ENCODE results near the gene NLK. TPM values are rescaled to one million over a fixed set of nuclear protein-coding genes. Genes with fewer than 3 reads are reported as not detected.

The NLK gene
- total RNA-seq, 1 experiment from 2014 or later: 31.8 TPM

DNA sequence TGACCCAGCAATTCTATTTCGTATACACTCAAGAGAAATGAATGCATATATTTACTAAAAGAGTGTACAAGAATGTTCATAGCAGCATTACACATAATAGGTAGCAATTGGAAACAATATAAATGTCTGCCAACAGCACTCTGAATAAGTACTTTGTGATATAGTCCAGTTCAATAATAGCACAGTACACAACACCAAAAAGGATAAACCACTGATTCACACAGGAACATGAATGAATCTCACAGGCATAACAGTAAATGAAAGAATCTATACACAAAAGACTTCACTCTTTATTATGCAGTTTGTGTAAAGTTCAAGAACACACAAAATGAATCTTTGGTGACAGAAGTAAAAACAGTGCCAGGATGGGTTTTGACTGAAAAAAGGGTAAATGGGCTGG lies 86.3 kb downstream of the NLK start:
- no peaks in the 10 kb centered on the region for H3K79me1 ChIP-seq (ENCODE audit: insufficient read depth, low read depth, low read length, poor library complexity, severe bottlenecking)
- H3K4me1 ChIP-seq (ENCODE audit: insufficient read depth, low read length): no peaks in the 10 kb centered on the region
- H3K56ac ChIP-seq (ENCODE audit: insufficient read length, low read depth, low read length): no peak overlapping the region
- H3K27me3 ChIP-seq (ENCODE audit: insufficient read depth, low read length): no peaks in the 10 kb centered on the region
- TF ChIP-seq, protein P1, sequence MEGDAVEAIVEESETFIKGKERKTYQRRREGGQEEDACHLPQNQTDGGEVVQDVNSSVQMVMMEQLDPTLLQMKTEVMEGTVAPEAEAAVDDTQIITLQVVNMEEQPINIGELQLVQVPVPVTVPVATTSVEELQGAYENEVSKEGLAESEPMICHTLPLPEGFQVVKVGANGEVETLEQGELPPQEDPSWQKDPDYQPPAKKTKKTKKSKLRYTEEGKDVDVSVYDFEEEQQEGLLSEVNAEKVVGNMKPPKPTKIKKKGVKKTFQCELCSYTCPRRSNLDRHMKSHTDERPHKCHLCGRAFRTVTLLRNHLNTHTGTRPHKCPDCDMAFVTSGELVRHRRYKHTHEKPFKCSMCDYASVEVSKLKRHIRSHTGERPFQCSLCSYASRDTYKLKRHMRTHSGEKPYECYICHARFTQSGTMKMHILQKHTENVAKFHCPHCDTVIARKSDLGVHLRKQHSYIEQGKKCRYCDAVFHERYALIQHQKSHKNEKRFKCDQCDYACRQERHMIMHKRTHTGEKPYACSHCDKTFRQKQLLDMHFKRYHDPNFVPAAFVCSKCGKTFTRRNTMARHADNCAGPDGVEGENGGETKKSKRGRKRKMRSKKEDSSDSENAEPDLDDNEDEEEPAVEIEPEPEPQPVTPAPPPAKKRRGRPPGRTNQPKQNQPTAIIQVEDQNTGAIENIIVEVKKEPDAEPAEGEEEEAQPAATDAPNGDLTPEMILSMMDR (conservative IDR thresholded peaks at IDR 0.05): no peak
- H3K27me3 Mint-ChIP-seq (ENCODE audit: low read depth): no peaks in the 10 kb centered on the region
- no peak overlapping the region for H3K4me3 Mint-ChIP-seq
- H4K8ac ChIP-seq (replicated peaks; ENCODE audit: insufficient read length, low read depth, low read length): no peak overlapping the region
- no peak overlapping the region for H2BK20ac ChIP-seq (ENCODE audit: low read depth, low read length, poor library complexity, severe bottlenecking)
- no peak overlapping the region for H3K14ac ChIP-seq (ENCODE audit: insufficient read depth, low read length)
- H3K9ac ChIP-seq (ENCODE audit: extremely low read depth, insufficient read length, low read length): no peak overlapping the region
- H2AK5ac ChIP-seq (ENCODE audit: insufficient read length, low read length): no peak overlapping the region
- no peaks in the 10 kb centered on the region for H3K23me2 ChIP-seq (ENCODE audit: insufficient read length, low read depth, low read length, poor library complexity, severe bottlenecking)
- H4K20me1 ChIP-seq (ENCODE audit: control insufficient read depth, insufficient read depth, insufficient read length): no peaks in the 10 kb centered on the region
- no peak overlapping the region for H3K4ac ChIP-seq (ENCODE audit: low read depth, low read length)
- H3K9me3 ChIP-seq (ENCODE audit: control insufficient read depth, low read depth, low read length): no peaks in the 10 kb centered on the region
- H3K4me2 ChIP-seq (ENCODE audit: insufficient read depth, insufficient read length, low read length): no peak overlapping the region
- peaks cover 6 to 25% (median 15%) of the 10 kb centered on the region in 3 experiments; a peak in 6 of 7 replicates for H3K36me3 Mint-ChIP-seq (ENCODE audit: insufficient read depth in 1 of 3, low read depth in 3 of 3)
- H2AFZ ChIP-seq (ENCODE audit: low read length): no peak overlapping the region
- no peak overlapping the region for H2BK120ac ChIP-seq (ENCODE audit: low read depth, low read length, poor library complexity, severe bottlenecking)
- no peak overlapping the region for H3T11ph ChIP-seq (ENCODE audit: low read length)
- no peak overlapping the region for H3K23ac ChIP-seq (ENCODE audit: insufficient read length, low read depth, low read length)
- H3K18ac ChIP-seq (ENCODE audit: insufficient read length, low read depth, low read length): no peak overlapping the region
- H2BK15ac ChIP-seq (ENCODE audit: low read depth, low read length): no peak overlapping the region
- H3K9me3 Mint-ChIP-seq: no peaks in the 10 kb centered on the region
- DNase-seq: no peak
- H3K79me2 ChIP-seq (ENCODE audit: insufficient read depth, low read length): no peaks in the 10 kb centered on the region
- no CpG with 5 or more reads among the region's 1 CpG for WGBS (ENCODE audit: extremely low coverage, insufficient read length, low lambda C conversion rate)
- no peaks in the 10 kb centered on the region for H3K4me1 Mint-ChIP-seq
- no peak overlapping the region for H2BK5ac ChIP-seq (ENCODE audit: insufficient read length, low read length)
- no peak overlapping the region for H2BK12ac ChIP-seq (ENCODE audit: insufficient read length, low read depth, low read length)
- H4K91ac ChIP-seq (ENCODE audit: insufficient read length, low read depth, low read length): no peak overlapping the region
- no peak overlapping the region for H3K27ac Mint-ChIP-seq
- no peak overlapping the region for H3K27ac ChIP-seq (ENCODE audit: insufficient read length, low read depth, low read length)
- H4K5ac ChIP-seq (ENCODE audit: insufficient read length, low read depth, low read length): no peak overlapping the region

All from H9 (cell line).